NCI-H1092 (cell line): ENCODE data around the gene DGAT2.
"Not testable (repeated sequence)": the region's sequence is repeated elsewhere in the genome, so short reads cannot be mapped to it uniquely, and the experiment has no call there.

Experiments used
- DNase-seq: peaks from one replicate; lab custom pipeline; 2025; lab: John Stamatoyannopoulos, UW

DGAT2 gene, protein sequence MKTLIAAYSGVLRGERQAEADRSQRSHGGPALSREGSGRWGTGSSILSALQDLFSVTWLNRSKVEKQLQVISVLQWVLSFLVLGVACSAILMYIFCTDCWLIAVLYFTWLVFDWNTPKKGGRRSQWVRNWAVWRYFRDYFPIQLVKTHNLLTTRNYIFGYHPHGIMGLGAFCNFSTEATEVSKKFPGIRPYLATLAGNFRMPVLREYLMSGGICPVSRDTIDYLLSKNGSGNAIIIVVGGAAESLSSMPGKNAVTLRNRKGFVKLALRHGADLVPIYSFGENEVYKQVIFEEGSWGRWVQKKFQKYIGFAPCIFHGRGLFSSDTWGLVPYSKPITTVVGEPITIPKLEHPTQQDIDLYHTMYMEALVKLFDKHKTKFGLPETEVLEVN

DNA sequence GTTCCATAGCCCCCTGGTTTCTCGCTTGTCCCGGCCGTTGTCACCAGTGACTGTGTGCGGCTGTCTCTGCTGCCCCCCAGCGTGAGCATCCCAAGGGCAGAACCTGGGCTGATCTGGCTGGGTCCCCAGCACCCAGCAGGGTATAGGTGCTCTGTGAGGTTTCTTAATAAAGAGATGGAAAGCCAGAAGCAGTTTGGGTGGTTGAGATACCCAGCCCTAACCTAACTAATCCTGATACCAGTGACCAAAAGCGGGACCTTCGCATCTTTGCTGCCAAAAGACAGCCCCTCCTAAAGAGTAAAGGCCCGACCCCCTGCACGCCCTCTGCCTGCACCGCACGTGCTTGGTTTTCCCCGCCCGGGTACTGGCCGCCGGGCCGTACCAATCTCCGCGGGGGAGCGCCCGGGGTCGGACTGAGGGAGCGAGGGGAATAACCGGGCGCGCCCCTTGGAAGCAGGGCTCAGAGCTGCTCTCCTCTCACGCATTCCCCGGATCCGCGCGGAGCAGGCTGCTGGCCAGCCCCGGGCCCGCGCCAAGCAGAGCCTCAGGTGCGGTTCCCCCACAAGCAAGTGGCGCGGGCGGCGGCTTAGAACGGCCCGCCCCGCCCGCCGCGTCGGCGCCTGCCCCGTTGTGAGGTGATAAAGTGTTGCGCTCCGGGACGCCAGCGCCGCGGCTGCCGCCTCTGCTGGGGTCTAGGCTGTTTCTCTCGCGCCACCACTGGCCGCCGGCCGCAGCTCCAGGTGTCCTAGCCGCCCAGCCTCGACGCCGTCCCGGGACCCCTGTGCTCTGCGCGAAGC is at the start of gene DGAT2:
DGAT2 (plus strand) TSS at position 667 of the 797 bp plus-strand sequence. CDS start 214 bp downstream, outside the sequence.
- DNase-seq = peak; percentile 84

DNA sequence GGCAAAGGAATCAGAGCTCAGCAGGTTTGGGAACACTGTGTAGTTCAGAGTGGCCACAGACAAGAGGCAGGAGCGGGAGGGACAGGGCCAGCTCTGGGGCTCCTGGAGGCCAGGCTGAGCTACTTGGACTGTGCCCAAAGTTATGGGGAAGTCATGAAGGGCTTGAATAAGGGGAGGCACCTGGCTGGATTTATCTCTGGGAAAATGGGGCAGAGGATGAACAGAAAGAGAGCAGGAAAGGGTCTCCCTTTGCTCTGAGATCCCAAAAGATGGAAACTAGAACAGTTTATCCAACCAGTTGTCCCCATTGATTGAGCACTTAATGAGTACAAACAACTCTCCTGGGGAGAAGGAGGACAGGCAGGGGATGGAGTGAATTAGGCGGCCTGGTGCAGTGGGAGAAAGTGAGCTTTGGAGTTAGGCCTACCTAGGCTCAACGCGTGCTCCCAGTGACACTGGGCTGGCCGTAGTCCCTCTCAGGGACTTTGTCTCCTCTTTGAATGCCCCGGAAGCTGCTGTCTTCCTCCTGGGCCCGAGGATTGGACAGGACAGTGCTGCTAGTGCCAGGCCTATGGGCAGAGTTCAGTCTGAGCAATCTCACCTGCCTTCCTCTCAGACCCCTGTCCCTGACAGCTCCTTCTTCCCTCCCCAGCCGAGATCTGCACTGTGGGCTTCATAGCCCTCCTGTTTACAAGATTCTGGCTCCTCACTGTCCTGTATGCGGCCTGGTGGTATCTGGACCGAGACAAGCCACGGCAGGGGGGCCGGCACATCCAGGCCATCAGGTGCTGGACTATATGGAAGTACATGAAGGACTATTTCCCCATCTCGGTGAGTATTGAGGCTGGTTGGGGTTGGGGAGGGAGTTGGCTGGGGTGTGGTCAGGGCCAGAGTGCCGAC is 49.0 kb upstream of the DGAT2 start:
- no peak for DNase-seq

DNA sequence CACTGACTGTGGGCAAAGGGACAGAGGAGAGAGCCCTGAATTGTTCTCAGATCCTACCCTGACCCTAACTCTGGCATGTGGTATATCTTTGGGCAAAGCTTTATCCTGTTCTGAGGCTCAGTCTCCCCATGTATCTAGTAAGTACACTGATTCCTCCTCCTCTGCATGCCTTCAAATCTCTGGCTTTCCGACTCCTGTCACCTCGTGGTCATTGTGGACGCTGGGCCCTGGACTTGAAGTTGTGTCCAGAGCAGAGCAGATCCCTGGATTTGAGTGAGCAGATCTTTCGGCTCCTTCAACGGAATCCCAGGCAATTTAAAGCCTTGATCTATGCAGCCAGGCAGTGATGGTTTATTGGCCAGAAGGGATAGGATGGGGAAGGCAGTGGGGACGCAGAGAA is 47.9 kb upstream of the DGAT2 start:
- DNase-seq = no peak

DNA sequence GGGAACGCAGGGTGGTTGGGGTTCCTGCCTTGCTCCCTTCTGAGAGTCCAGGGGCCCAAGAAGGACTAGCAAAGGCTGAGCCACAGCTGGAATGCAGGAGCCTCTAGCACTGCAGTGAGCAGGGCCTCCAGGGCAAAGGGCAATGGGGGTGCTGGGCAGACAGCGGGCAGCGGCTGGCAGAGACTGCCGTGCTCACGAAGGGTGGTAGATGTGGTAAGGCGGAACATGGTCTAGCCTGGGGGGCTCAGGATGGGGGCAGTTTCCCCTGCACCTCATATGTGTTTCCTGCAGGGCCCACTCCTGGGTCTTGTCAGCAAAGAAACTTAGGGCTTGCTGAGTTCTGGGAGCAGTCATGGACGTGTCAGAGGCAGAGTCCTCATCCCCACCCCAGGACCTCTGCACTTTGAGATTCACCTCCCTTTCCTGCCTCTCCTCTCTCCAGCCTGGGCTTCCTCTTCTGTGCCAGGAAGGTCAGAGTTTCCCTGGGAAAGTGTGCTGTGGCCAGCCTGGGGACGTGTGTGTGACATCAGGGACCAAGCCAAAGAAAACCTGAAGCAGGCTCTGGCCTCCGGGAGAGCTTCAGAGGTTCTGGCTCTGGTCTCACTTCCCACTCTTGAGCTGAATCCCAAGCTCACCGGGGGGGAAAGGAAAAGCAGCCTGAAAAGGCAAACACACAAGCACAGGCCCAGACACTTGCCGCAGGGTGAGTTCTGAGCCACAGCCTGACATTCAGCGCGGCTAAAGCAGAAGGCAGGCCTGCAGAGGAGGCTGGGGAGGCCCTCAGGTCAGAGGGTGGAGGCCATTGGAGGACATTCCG is 46.5 kb upstream of the DGAT2 start:
- DNase-seq = no peak

DNA sequence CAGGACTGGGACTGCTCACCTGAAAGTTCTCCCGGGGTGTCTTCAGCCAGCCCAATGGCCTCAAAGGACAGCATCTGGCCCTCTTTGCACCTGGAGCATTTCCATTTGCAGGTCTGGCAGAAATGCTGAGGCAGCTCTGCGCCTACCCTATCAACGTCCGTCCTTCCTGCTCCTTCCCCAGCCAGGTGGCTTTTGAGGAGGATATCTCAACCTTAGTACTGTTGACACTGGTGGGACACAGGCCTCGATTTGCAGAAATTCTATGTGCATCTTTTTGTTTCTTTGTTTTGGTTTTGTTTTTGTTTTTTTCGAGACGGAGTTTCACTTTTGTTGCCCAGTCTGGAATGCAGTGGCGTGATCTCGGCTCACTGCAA is 45.9 kb upstream of the DGAT2 start:
- no peak for DNase-seq

DNA sequence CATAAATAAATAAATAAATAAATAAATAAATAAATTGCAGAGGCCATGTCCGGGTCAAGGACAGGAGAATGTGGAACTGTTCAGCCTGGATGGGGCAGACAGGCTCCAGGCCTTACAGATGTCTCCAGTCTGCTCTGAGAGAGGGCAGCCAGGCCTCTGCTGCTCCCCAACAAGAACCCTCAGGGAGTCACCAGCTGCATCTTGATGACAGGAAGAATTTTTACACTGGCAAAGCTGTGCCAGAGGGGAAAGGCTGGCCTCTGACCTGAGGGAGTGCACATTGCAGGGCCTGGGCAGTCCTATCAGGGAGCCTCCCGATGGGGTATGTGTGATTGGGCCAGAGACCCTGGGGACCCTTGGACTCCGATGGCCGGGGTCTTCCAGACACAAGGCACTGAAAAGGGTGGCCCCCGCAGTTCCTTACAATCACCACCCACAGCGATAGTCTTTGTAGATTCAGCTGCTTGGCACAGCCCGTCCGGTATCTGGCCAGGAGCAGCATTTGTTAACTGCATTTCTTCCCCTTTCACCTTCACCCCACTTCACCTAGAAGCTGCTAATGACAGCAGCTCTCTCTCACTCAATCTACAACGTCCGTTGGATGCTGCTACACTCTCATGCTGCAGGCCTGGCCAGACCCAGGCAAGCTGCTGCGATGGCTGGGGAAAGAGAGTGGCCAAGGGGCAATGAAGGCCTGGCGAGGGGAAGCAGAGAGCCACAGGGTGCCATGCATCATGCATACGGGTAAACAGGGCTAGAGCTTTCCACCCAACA is 42.8 kb upstream of the DGAT2 start:
- no peak for DNase-seq

DNA sequence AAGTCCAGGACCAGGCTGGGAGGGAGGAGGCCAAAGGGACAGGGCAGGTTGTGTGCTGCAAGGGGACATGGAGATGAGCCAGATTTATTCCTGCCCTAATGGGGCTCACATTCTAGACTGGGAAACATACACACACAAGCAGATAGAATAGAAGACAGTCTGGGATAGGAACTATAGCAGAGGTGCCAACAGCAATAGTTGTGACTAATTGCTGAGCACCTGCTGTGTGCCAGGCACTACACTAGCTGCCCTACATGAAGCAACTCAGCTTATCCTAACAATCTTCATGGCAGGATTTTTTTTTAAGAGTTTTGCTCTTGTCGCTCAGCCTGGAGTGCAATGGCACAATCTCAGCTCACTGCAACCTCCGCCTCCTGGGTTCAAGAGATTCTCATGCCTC is 39.6 kb upstream of the DGAT2 start:
- no peak for DNase-seq

DNA sequence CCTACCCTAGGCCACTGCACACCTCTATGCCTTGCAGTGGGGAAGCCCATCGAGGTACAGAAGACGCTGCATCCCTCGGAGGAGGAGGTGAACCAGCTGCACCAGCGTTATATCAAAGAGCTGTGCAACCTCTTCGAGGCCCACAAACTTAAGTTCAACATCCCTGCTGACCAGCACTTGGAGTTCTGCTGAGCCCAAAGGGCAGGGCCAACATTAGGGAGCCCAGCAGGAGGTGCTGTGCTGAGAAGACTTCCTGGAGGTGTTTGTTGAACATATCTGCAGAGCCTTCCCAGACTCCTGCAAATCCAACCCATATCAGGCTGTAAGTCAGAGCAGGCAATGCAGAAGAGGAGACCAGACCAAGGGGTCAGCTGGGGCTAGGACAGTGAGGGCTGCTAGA is 37.5 kb upstream of the DGAT2 start:
- DNase-seq = no peak

DNA sequence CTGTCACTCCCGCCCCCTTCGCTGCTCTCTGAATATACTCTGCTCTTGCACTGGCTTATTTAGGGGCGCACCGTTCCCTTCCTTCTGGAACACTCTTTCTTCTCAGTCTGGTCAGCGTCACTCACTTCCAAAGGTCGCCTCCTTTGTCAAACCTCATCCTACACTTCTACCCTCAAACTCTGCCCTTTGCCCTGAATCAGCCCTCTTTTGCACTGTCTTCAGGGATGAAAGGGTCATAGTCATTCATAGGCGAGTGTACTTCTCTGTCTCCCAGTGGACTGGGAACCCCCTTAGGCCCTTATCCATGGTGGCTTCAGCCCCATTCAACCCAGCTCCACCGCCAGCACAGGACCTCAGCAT is 35.5 kb upstream of the DGAT2 start:
- no peak for DNase-seq

DNA sequence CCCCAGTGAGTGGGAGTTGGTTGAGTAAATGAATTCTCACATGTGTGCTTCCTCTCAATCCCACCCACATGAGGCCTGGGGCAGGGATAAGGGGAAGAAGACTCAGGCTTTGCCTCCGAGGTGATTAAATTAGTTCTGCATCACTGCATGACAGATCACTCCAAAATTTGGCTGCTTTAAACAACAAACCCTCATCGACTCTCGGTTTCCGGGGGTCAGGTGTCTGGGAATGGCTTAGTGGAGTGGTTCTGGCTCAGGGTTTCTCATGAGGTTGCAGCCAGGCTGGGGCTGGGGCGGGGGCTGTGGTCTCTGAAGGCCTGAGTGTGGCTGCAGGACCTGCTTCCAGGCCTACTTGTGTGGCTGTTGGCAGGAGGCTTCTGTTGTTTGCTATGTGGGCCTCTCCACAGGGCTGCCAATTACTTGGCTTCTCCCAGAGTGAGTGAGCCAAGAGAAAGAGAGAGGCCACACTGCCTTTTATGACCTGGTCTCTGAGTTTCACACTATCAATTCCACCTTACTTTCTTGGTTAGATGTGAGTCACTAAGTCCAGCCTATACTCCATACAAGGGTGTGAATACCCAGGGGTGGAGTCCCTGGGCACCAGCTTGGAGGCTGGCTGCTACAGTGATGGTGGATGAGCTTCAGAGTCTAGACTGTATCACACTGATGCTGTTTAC is 35.0 kb upstream of the DGAT2 start:
- DNase-seq = peak; percentile 77

DNA sequence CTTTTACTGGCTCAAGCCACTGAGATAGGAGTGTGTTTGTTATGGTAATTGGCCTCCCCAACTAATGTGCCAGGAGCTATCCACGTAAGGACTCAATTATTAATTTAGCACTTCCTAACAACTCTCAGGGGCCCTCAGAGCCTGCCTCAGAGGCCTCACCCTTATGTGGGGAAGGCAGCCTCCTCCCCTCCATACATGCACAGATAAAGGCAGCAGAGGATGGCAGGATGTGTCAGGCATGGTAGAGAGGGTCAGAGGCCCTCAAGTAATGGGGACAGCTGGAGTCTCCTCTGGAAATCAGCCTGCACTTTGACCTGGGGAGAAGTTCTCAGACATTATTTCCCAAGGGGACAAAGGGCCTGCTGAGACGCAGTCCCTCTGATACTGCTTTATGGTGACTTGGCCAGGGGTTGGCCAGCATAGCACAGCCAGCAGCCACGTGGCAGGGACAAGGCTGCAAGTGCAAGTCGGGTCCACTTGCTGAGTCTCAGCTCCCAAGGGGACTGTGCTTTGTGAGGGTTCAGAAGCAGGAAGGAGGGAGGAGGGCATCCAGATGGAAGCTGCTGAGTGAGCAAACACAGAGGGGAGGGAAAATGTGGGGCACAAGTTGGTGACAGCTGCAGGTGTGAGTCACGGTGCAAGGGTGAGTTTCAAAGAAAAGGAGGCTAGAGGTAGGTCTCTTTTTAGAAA is 33.9 kb upstream of the DGAT2 start:
- DNase-seq = peak; percentile 41

DNA sequence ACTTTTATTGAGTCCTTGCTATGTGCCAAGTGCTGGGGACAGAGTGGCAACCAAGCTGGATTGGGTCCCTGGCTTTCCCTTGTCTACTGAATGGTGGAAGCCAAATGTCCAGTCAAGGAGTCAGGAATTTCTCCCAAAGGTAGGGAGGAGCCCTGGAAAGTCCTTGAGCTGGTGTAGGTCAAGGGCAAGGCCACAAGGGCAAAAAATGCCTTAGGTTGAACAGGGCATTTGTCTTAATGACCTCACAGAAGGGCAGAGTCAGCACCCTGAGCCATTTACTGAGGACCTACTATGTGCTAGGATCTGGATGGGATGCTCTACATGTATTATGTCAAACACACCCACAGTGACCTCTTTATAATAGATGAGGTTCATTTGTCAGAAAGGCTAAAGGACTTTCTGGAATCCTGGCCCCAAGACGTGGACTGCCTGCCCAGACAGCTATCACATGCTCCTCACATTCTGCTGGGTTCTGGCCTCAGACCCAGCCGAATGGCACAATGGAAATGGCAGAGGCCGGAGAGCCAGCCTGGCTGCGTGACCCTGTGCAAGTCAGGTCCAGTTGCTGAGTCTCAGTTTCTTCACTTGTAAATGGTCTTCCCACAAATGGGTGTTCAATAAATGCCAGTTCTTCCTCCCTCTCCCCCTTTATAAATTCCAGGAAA is 33.3 kb upstream of the DGAT2 start:
- no peak for DNase-seq

DNA sequence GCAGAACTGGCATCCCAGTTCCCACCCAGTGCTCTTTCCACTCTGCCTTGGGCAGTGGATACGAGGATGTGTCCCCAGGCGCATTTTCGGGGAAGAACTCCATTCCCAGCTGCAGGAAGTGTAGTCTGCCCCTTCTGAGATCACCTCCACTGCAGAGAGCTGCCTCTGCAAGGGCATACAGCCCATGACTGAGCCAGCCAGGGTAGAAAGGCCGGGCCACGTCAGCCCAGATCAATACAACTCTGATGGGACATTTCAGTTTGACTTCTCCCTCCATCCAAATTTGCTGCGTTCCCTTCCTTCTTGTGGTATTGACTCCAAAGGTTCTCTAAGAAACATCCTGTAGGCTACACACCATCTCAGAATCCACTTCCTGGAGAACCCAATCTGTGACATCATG is 31.3 kb upstream of the DGAT2 start:
- DNase-seq = no peak

DNA sequence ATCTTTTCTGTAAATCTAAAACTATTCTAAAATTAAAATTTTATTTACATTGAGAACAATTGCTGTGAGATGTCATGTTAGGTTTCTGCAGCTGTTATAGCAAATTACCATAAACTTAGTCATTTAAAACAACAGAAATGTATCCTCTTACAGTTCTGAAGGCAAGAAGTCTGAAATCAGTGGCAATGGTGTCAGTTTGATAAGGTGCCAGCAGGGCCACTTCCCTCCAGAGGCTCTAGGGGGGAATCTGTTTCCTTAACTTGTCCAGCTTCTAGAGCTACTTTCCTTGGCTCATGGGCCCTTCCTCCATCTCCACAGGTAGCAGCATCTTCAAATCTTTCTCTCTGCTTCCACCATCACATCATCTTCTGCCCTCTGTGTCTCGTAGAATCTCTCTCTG is 27.9 kb upstream of the DGAT2 start:
- DNase-seq = no peak

DNA sequence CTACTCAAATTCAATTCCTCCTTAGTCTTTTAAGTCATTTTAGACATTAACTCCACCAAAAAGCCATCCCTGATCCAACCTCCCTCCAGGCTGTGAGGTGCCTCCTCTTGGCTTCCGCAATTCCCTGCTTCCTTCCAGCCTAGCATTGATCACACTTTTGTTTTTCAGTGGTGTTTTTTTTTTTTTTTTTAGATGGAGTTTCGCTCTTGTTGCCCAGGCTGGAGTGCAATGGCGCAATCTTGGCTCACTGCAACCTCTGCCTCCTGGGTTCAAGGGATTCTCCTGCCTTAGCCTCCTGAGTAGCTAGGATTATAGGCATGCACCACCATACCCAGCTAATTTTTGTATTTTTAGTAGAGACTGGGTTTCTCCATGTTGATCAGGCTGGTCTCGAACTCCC is 25.4 kb upstream of the DGAT2 start:
- DNase-seq = not testable (repeated sequence)

DNA sequence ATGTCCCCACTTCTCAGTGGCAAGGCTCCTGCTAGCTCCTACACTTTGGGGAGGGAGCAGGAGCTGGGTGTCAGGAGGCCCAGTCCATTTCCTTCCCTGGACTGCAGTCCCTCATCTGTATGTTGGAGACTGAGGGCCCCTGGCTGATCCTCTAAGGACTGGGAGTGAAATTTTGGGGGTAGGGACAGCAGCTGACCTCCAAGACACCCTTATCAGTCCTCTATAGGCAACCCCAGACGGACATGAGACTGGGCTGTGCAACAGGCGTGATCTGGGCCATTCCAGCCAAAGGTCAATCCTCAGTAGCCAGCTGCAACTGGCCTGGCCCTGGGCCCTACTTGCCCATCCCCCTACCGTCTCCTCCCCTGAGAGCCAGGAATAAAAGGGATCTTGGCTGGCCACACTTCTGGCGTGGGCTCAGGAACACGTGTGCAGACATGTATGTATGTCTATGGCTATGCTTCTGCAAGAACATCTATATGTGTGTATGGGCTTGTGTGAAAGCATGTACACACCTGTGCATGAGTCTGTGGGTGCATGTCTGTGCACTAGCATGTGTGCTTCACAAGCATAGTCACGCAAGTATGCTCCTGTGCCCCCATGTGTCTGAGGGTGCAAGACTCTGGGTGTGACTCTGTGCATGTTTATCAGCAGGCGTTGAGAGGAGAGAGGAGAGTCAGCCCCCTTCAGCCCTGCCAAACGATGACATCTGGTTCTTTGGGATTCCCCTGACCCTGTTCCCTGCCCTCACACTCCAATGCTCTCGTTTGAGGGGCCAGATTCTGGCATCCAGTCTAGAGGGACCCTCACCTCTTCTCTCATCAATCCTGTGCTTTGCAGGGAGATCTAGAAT is 24.6 kb upstream of the DGAT2 start:
- no peak for DNase-seq

DNA sequence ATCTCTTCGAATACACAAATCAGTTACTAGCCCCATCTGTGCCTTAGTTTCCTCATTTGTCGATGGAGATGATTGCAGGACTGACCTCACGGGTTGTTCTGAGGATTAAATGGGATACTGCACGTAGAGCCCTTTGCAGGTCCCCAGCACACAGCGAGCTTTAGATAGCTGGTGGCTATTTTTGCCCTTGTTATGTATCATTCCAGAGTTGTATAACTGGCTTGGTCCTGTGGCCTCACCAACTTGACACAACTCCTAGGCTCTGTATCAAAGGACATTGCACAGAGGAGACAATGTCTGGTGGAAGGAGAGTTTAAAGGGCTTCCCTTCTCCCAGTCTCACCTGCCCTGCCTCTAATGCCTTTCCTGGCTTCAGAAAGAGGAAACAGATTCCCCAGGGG is 22.8 kb upstream of the DGAT2 start:
- DNase-seq = no peak

DNA sequence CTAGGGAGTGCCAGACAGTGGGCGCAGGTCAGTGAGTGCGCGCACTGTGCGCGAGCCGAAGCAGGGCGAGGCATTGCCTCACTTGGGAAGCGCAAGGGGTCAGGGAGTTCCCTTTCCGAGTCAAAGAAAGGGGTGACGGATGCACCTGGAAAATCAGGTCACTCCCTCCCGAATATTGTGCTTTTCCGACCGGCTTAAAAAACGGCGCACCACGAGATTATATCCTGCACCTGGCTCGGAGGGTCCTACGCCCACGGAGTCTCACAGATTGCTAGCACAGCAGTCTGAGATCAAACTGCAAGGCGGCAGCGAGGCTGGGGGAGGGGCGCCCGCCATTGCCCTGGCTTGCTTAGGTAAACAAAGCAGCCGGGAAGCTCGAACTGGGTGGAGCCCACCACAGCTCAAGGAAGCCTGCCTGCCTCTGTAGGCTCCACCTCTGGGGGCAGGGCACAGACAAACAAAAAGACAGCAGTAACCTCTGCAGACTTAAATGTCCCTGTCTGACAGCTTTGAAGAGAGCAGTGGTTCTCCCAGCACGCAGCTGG is 19.8 kb upstream of the DGAT2 start:
- not testable (repeated sequence) for DNase-seq
